ENCODE measurements around the gene ARHGAP15. TPM values are rescaled to one million over a fixed set of nuclear protein-coding genes. Genes with fewer than 3 reads are reported as not detected.

Gene ARHGAP15
- total RNA-seq, 1 donor from 2014 or later, result not detected

GRCh38 chr2:143390171-143390570 is 261.0 kb downstream of the ARHGAP15 start:
- no peak for TF ChIP-seq CTCF (IDR thresholded peaks at IDR 0.05; ENCODE audit: insufficient read depth, low read length, poor library complexity, severe bottlenecking)
- no peak for DNase-seq (ENCODE audit: low read depth)
- Histone ChIP-seq H3K4me3 (ENCODE audit: low read depth, low read length) (no peak overlapping the region), H3K36me3 (ENCODE audit: control insufficient read depth, insufficient read depth, low read length) (no peaks in the 10 kb centered on the region), H3K27me3 (ENCODE audit: control insufficient read depth, insufficient read depth, low read length) (no peaks in the 10 kb centered on the region)

GRCh38 chr2:143392358-143392757 is 263.1 kb downstream of the ARHGAP15 start:
- DNase-seq (ENCODE audit: low read depth), result no peak
- no peaks in the 10 kb centered on the region for H3K36me3 ChIP-seq (ENCODE audit: control insufficient read depth, insufficient read depth, low read length)
- H3K4me3 ChIP-seq (ENCODE audit: low read depth, low read length), result no peak overlapping the region
- no peak for TF ChIP-seq CTCF (IDR thresholded peaks at IDR 0.05; ENCODE audit: insufficient read depth, low read length, poor library complexity, severe bottlenecking)
- H3K27me3 ChIP-seq (ENCODE audit: control insufficient read depth, insufficient read depth, low read length), result no peaks in the 10 kb centered on the region

- Histone ChIP-seq H3K27me3 (ENCODE audit: control insufficient read depth, insufficient read depth, low read length) (no peaks in the 10 kb centered on the region), H3K4me3 (ENCODE audit: low read depth, low read length) (no peak overlapping the region)
Measured at GRCh38 chr2:143394062-143394461, 264.8 kb downstream of the ARHGAP15 start.

GRCh38 chr2:143397884-143398614 is 268.8 kb downstream of the ARHGAP15 start:
- no peak for DNase-seq (ENCODE audit: low read depth)
- no peak overlapping the region for H3K4me3 ChIP-seq (ENCODE audit: low read depth, low read length)
- no peaks in the 10 kb centered on the region for H3K27me3 ChIP-seq (ENCODE audit: control insufficient read depth, insufficient read depth, low read length)
- H3K36me3 ChIP-seq (ENCODE audit: control insufficient read depth, insufficient read depth, low read length), result no peaks in the 10 kb centered on the region
- no peak for TF ChIP-seq CTCF (IDR thresholded peaks at IDR 0.05; ENCODE audit: insufficient read depth, low read length, poor library complexity, severe bottlenecking)

More at GRCh38 chr2:143394062-143394461, 264.8 kb downstream of the ARHGAP15 start:
- DNase-seq (ENCODE audit: low read depth), result no peak
- no peak for TF ChIP-seq CTCF (IDR thresholded peaks at IDR 0.05; ENCODE audit: insufficient read depth, low read length, poor library complexity, severe bottlenecking)
- no peaks in the 10 kb centered on the region for H3K36me3 ChIP-seq (ENCODE audit: control insufficient read depth, insufficient read depth, low read length)

GRCh38 chr2:143398781-143399180 is 269.6 kb downstream of the ARHGAP15 start:
- no peaks in the 10 kb centered on the region for H3K36me3 ChIP-seq (ENCODE audit: control insufficient read depth, insufficient read depth, low read length)
- no peak for DNase-seq (ENCODE audit: low read depth)
- no peak for TF ChIP-seq CTCF (IDR thresholded peaks at IDR 0.05; ENCODE audit: insufficient read depth, low read length, poor library complexity, severe bottlenecking)

GRCh38 chr2:143399631-143400069 is 270.4 kb downstream of the ARHGAP15 start:
- H3K4me3 ChIP-seq (ENCODE audit: low read depth, low read length), result no peak overlapping the region
- DNase-seq (ENCODE audit: low read depth), result no peak
- H3K27me3 ChIP-seq (ENCODE audit: control insufficient read depth, insufficient read depth, low read length), result no peaks in the 10 kb centered on the region
- no peaks in the 10 kb centered on the region for H3K36me3 ChIP-seq (ENCODE audit: control insufficient read depth, insufficient read depth, low read length)
- TF ChIP-seq CTCF (IDR thresholded peaks at IDR 0.05; ENCODE audit: insufficient read depth, low read length, poor library complexity, severe bottlenecking), result no peak

More at GRCh38 chr2:143398781-143399180, 269.6 kb downstream of the ARHGAP15 start:
- Histone ChIP-seq H3K4me3 (ENCODE audit: low read depth, low read length) (no peak overlapping the region), H3K27me3 (ENCODE audit: control insufficient read depth, insufficient read depth, low read length) (no peaks in the 10 kb centered on the region)

All from kidney epithelial cell (primary cell).